ENCODE results near the gene DNAAF1. TPM values are rescaled to one million over a fixed set of nuclear protein-coding genes. Genes with fewer than 3 reads are reported as not detected.

DNAAF1 gene
- total and polyA plus RNA-seq, 2 of the 8 experiments (the other 6 are each of a cell fraction or from before 2014, with no cell fraction given): 0.09 to 0.15 TPM

GRCh38 chr16:84183911-84184591, 38.9 kb downstream of the DNAAF1 start:
- POLR2A ChIA-PET (ENCODE audit: partially characterized antibody): interaction anchor here (1.8 kb wide), 1 partner anchor 9 kb away, joined by 6 read pairs; no protein-coding TSS in a partner anchor
- TF ChIP-seq CTCF (IDR thresholded peaks at IDR 0.05; ENCODE audit: control extremely low read depth in 1 of 3, insufficient read depth in 1 of 3, low read depth in 1 of 3, low read length in 3 of 3) (peak in 2 of 3 experiments; percentile 24 to 27; a peak in 2 of 4 replicates), RAD21 (IDR thresholded peaks at IDR 0.05 in 1 of 2, conservative IDR thresholded peaks at IDR 0.05 in 1 of 2; ENCODE audit: low read depth in 2 of 2, low read length in 2 of 2) (peak; percentile 28 to 50), NRF1 (IDR thresholded peaks at IDR 0.05; ENCODE audit: low read depth, low read length) (no peak)

More at GRCh38 chr16:84183911-84184591, 38.9 kb downstream of the DNAAF1 start:
- Histone ChIP-seq H3K56ac (replicated peaks; ENCODE audit: insufficient read length, low read depth, low read length) (no peak overlapping the region), H4K91ac (replicated peaks; ENCODE audit: insufficient read length, low read length) (no peak overlapping the region), H2AK5ac (ENCODE audit: low read depth, low read length) (no peak overlapping the region), H4K20me1 (replicated peaks in 1 of 2; ENCODE audit: control insufficient read depth in 1 of 2, insufficient read depth in 2 of 2, low read length in 2 of 2) (peaks cover 9 to 14% of the 10 kb centered on the region in 2 experiments), H2BK20ac (ENCODE audit: low read length) (no peak overlapping the region), H2AFZ (ENCODE audit: low read length) (no peak overlapping the region), H2BK5ac (ENCODE audit: low read depth, low read length) (no peak overlapping the region), H3K23me2 (ENCODE audit: low read depth, low read length) (peaks cover 4% of the 10 kb centered on the region; the same call in 1 of the 2 replicates), H2BK15ac (ENCODE audit: low read length) (no peak overlapping the region), H3K27me3 (replicated peaks in 1 of 4; ENCODE audit: control insufficient read depth in 3 of 4, extremely low read depth in 1 of 4, insufficient read depth in 3 of 4, low read length in 3 of 4) (no peaks in the 10 kb centered on the region), H3K4me2 (ENCODE audit: insufficient read depth in 1 of 2, low read depth in 2 of 2, low read length in 2 of 2) (no peak overlapping the region), H3K36me3 (ENCODE audit: control insufficient read depth in 2 of 4, insufficient read depth in 4 of 4, low read length in 3 of 4) (peaks cover 6 to 45% (median 26%) of the 10 kb centered on the region in 4 experiments), H3K4ac (replicated peaks; ENCODE audit: insufficient read length, low read depth, low read length) (no peak overlapping the region), H3K9me3 (ENCODE audit: insufficient read depth in 2 of 2, low read depth in 1 of 2, low read length in 1 of 2) (no peaks in the 10 kb centered on the region), H3K9ac (replicated peaks in 1 of 4; ENCODE audit: extremely low read depth in 1 of 4, low read depth in 3 of 4, low read length in 3 of 4) (no peak overlapping the region), H4K8ac (ENCODE audit: extremely low read depth, insufficient read depth, low read length) (no peak overlapping the region), H2BK120ac (replicated peaks; ENCODE audit: low read depth, low read length) (no peak overlapping the region), H3K4me3 (ENCODE audit: extremely low read depth in 1 of 4, insufficient read depth in 2 of 4, low read depth in 3 of 4, low read length in 4 of 4) (no peak overlapping the region), H3K79me2 (ENCODE audit: control insufficient read depth in 1 of 2, insufficient read depth in 2 of 2, low read length in 2 of 2) (peaks cover 0 to 29% of the 10 kb centered on the region in 2 experiments; a peak in 2 of 4 replicates), H4K5ac (ENCODE audit: insufficient read length, low read depth, low read length) (no peak overlapping the region), H2BK12ac (ENCODE audit: low read depth, low read length) (no peak overlapping the region), H3K14ac (ENCODE audit: insufficient read length) (no peak overlapping the region), H3K4me1 (replicated peaks in 1 of 4; ENCODE audit: control insufficient read depth in 3 of 4, insufficient read depth in 4 of 4, low read length in 3 of 4) (peaks cover 0 to 2% (median 0%) of the 10 kb centered on the region in 4 experiments; a peak in 2 of 7 replicates), H3K79me1 (ENCODE audit: low read depth, low read length) (peaks cover 12% of the 10 kb centered on the region), H3K23ac (ENCODE audit: insufficient read length) (no peak overlapping the region), H3K27ac (ENCODE audit: low read depth, low read length) (no peak overlapping the region), H3K18ac (ENCODE audit: extremely low read depth, low read length) (no peak overlapping the region)
- CTCF ChIA-PET (ENCODE audit: partially characterized antibody): interaction anchor here (0.6 to 6.9 kb wide), 7 partner anchors 8 to 300 kb away, joined by 3 to 54 read pairs (median 6); no protein-coding TSS in a partner anchor
- DNase-seq (ENCODE audit: low read depth in 1 of 2, low spot score in 2 of 2): no peak
- FAIRE-seq: no peak
- WGBS, 2 experiments (ENCODE audit: extremely low coverage in 1 of 2, insufficient coverage in 1 of 2, insufficient read length in 1 of 2, insufficient replicate concordance in 2 of 2, low coverage in 1 of 2, low lambda C conversion rate in 2 of 2, missing lambda C conversion rate in 1 of 2): 86% methylated on average over 11 of the region's 11 CpGs; no CpG with 5 or more reads in 1 of the 2 experiments

Data from H1 (cell line).